ENCODE measurements around the gene LSP1. TPM values are rescaled to one million over a fixed set of nuclear protein-coding genes. Genes with fewer than 3 reads are reported as not detected.

The LSP1 gene
- total and polyA plus RNA-seq, 4 donors = 5.0 to 7.7 (median 5.7) TPM

GRCh38 chr11:1868636-1869291 is 15.9 kb downstream of the LSP1 start (continued):
- no peak for TF ChIP-seq ZBTB33 (IDR thresholded peaks at IDR 0.05)
- TF ChIP-seq TAF1 (conservative IDR thresholded peaks at IDR 0.05) = no peak
- TF ChIP-seq NR2F2 (IDR thresholded peaks at IDR 0.05) = no peak
- TF ChIP-seq SP1 (IDR thresholded peaks at IDR 0.05) = no peak
- no peak for TF ChIP-seq FOXA1 (IDR thresholded peaks at IDR 0.05)
- TF ChIP-seq HNF4G (IDR thresholded peaks at IDR 0.05) = no peak
- no peak for TF ChIP-seq YY1 (IDR thresholded peaks at IDR 0.05)

DNA sequence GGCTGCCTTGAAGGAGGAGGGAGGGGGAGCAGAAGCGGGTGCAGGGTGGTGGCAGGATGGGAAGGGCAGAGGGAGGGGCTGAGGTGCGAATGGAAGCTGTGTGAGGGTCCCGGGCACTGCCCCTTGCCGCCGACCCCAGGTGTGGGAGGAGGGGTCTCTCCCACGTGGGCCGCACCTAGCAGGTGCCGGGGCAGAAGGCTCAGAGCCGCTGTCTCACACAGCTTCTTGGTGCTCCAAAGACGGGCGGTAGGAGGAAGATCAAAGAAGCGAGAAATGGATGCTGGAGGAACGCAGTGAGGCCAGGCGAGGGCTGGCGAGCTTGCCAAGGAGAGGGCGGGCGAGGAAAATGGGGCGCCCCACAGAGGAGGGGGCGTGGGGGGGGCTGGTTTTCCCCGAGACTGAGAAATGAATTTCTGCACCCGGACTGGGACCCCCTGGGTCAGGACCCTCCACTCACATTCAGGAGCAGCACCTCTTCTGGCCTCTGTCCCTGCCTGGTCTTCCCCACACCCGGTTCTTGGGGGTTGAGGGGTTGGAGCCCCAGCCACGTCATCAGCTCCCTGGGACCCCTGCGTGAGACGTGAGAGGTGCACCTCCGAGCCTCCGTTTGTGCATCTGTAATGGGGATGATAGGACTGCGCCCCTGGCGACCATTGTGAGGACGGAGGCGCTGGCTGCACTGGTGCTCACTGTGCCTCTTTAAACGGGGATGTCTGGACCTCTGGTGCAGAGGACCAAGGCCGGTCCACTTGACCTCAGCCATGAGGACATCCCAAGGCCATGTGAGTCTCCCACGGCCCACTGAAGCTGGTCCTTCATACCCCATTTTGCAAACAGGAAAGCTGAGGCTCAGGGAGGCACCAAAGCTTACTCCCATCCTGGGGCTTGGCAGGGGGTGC is 16.8 kb downstream of the LSP1 start:
- Histone ChIP-seq H3K27me3 (ENCODE audit: control insufficient read depth in 4 of 4, insufficient read depth in 4 of 4, low read length in 3 of 4) (peaks cover 0 to 3% (median 0%) of the 10 kb centered on the region in 4 donors), H3K9ac (ENCODE audit: low read depth in 1 of 2, low read length in 2 of 2) (no peak overlapping the region), H3K4me1 (ENCODE audit: control insufficient read depth in 4 of 4, insufficient read depth in 4 of 4, low read length in 3 of 4) (peaks cover 0 to 6% (median 2%) of the 10 kb centered on the region in 4 donors), H3K4me3 (ENCODE audit: low read depth in 1 of 3, low read length in 3 of 3) (no peak overlapping the region), H3K27ac (ENCODE audit: low read depth in 1 of 2, low read length in 2 of 2) (no peak overlapping the region), H3K36me3 (ENCODE audit: control insufficient read depth in 4 of 4, insufficient read depth in 3 of 4, low read depth in 1 of 4, low read length in 3 of 4) (no peaks in the 10 kb centered on the region), H3K9me3 (ENCODE audit: control insufficient read depth in 4 of 4, low read length in 3 of 4) (no peaks in the 10 kb centered on the region)
- no peak for DNase-seq (ENCODE audit: low spot score)
- TF ChIP-seq HNF4G (IDR thresholded peaks at IDR 0.05) (no peak), FOXA2 (IDR thresholded peaks at IDR 0.05) (no peak), FOXA1 (IDR thresholded peaks at IDR 0.05) (no peak), YY1 (IDR thresholded peaks at IDR 0.05) (no peak), GABPA (IDR thresholded peaks at IDR 0.05 in 1 of 2, conservative IDR thresholded peaks at IDR 0.05 in 1 of 2) (no peak), SP1 (IDR thresholded peaks at IDR 0.05) (no peak), EGR1 (IDR thresholded peaks at IDR 0.05; ENCODE audit: low read depth in 2 of 2) (no peak), ZBTB33 (IDR thresholded peaks at IDR 0.05) (no peak), JUND (IDR thresholded peaks at IDR 0.05) (no peak), MAX (IDR thresholded peaks at IDR 0.05) (no peak), RAD21 (IDR thresholded peaks at IDR 0.05) (no peak), HNF4A (conservative IDR thresholded peaks at IDR 0.05) (no peak), RXRA (IDR thresholded peaks at IDR 0.05) (no peak), NR2F2 (IDR thresholded peaks at IDR 0.05) (no peak), TAF1 (conservative IDR thresholded peaks at IDR 0.05) (no peak)
- TF ChIP-seq, protein P1, sequence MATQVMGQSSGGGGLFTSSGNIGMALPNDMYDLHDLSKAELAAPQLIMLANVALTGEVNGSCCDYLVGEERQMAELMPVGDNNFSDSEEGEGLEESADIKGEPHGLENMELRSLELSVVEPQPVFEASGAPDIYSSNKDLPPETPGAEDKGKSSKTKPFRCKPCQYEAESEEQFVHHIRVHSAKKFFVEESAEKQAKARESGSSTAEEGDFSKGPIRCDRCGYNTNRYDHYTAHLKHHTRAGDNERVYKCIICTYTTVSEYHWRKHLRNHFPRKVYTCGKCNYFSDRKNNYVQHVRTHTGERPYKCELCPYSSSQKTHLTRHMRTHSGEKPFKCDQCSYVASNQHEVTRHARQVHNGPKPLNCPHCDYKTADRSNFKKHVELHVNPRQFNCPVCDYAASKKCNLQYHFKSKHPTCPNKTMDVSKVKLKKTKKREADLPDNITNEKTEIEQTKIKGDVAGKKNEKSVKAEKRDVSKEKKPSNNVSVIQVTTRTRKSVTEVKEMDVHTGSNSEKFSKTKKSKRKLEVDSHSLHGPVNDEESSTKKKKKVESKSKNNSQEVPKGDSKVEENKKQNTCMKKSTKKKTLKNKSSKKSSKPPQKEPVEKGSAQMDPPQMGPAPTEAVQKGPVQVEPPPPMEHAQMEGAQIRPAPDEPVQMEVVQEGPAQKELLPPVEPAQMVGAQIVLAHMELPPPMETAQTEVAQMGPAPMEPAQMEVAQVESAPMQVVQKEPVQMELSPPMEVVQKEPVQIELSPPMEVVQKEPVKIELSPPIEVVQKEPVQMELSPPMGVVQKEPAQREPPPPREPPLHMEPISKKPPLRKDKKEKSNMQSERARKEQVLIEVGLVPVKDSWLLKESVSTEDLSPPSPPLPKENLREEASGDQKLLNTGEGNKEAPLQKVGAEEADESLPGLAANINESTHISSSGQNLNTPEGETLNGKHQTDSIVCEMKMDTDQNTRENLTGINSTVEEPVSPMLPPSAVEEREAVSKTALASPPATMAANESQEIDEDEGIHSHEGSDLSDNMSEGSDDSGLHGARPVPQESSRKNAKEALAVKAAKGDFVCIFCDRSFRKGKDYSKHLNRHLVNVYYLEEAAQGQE (IDR thresholded peaks at IDR 0.05) = no peak
- TF ChIP-seq, protein P2, sequence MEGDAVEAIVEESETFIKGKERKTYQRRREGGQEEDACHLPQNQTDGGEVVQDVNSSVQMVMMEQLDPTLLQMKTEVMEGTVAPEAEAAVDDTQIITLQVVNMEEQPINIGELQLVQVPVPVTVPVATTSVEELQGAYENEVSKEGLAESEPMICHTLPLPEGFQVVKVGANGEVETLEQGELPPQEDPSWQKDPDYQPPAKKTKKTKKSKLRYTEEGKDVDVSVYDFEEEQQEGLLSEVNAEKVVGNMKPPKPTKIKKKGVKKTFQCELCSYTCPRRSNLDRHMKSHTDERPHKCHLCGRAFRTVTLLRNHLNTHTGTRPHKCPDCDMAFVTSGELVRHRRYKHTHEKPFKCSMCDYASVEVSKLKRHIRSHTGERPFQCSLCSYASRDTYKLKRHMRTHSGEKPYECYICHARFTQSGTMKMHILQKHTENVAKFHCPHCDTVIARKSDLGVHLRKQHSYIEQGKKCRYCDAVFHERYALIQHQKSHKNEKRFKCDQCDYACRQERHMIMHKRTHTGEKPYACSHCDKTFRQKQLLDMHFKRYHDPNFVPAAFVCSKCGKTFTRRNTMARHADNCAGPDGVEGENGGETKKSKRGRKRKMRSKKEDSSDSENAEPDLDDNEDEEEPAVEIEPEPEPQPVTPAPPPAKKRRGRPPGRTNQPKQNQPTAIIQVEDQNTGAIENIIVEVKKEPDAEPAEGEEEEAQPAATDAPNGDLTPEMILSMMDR (IDR thresholded peaks at IDR 0.05; ENCODE audit: low read depth, low read length, missing input control) = no peak
- TF ChIP-seq, protein P3, sequence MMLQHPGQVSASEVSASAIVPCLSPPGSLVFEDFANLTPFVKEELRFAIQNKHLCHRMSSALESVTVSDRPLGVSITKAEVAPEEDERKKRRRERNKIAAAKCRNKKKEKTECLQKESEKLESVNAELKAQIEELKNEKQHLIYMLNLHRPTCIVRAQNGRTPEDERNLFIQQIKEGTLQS (IDR thresholded peaks at IDR 0.05) = no peak
- 55% methylated on average over 34 of the region's 34 CpGs for WGBS

Measured in liver (tissue), 9 donors.